GM12878 (cell line): ENCODE measurements around the gene EFCAB8. TPM values are rescaled to one million over a fixed set of nuclear protein-coding genes. Genes with fewer than 3 reads are reported as not detected.

Experiments
- ATAC-seq: fragments of 200-7000 bp; cut with Tn5 transposase; 3 replicates; pipeline ENCODE4 v1.9.1; 2020; ENCODE audit warnings: mild to moderate bottlenecking, moderate library complexity
- BruUV-seq: library from RNA; stranded (reverse); fragments of 400-500 nt; replicated peaks from 2 replicates; lab custom pipeline; 2021; lab: Mats Ljungman, UMichigan
- CTCF ChIA-PET: fragments of 300-600 bp; sonication (Branson Sonifier 250); formaldehyde crosslinking; extraction: SDS; loops from one replicate; lab custom pipeline; 2021; ENCODE audit warnings: inconsistent platforms; lab: Yijun Ruan, JAX
- POLR2A ChIA-PET: fragments of 350-600 bp; formaldehyde crosslinking; extraction: SDS; loops from one replicate; lab custom pipeline; 2021; ENCODE audit warnings: inconsistent platforms; lab: Charles Lee
- RAD21 ChIA-PET: fragments of 300-600 bp; sonication (Branson Sonifier 250); formaldehyde crosslinking; loops from one replicate; lab custom pipeline; 2023; ENCODE audit warnings: antibody characterized with exemption; ENCODE audit not compliant: unreplicated experiment; lab: Charles Lee
- SMC1A ChIA-PET: fragments of 300-600 bp; sonication (Branson Sonifier 250); formaldehyde crosslinking; loops from one replicate; lab custom pipeline; 2023; ENCODE audit not compliant: unreplicated experiment, uncharacterized antibody; lab: Charles Lee
- DNase-seq: peaks from one replicate; pipeline ENCODE4 v3.0.0-alpha.2; 2011; ENCODE audit warnings: low read depth, low spot score
- FAIRE-seq: peaks from 3 replicates; lab custom pipeline; 2011; peaks lifted over from hg19 to GRCh38; lab: Jason Lieb, UNC
- H2AFZ ChIP-seq: 2 replicates; pipeline ENCODE4 v1.6.0; 2011; ENCODE audit warnings: low read depth, low read length, control low read depth; ENCODE audit not compliant: control insufficient read depth
- H3K27ac ChIP-seq: 2 replicates; pipeline ENCODE4 v1.5.1; 2011; ENCODE audit warnings: control low read depth; ENCODE audit not compliant: control insufficient read depth, insufficient read depth
- H3K27me3 ChIP-seq, 2 experiments: replicated peaks in 1 of 2; 2 replicates each; pipeline versions ENCODE4 v1.6.0 to v1.6.1; 2011; ENCODE audit warnings: low read length in 1 of 2; ENCODE audit not compliant: control insufficient read depth in 2 of 2, insufficient read depth in 2 of 2
- H3K36me3 ChIP-seq, 2 experiments: 2 replicates each; pipeline ENCODE4 v1.5.1; 2011; ENCODE audit warnings: low read length in 1 of 2; ENCODE audit not compliant: control insufficient read depth in 2 of 2, insufficient read depth in 2 of 2
- H3K4me1 ChIP-seq: 2 replicates; pipeline ENCODE4 v1.6.1; 2011; ENCODE audit warnings: mild to moderate bottlenecking, low read length, moderate library complexity, mixed read lengths; ENCODE audit not compliant: control insufficient read depth, insufficient read depth
- H3K4me2 ChIP-seq: 2 replicates; pipeline ENCODE4 v1.6.0; 2011; ENCODE audit warnings: control low read depth; ENCODE audit not compliant: control insufficient read depth, insufficient read depth
- H3K4me3 ChIP-seq: fragments of 200-600 bp; sonication (generic); 2 replicates; pipeline ENCODE4 v1.5.1; 2016
- H3K79me2 ChIP-seq: 2 replicates; pipeline ENCODE4 v1.6.0; 2011; ENCODE audit warnings: low read length; ENCODE audit not compliant: control insufficient read depth, insufficient read depth
- H3K9ac ChIP-seq: 2 replicates; pipeline ENCODE4 v1.8.0; 2011; ENCODE audit warnings: low read length, control low read depth, mixed read lengths; ENCODE audit not compliant: control insufficient read depth, insufficient read depth
- H3K9me3 ChIP-seq: replicated peaks from 3 replicates; pipeline ENCODE4 v1.5.1; 2011; ENCODE audit warnings: mild to moderate bottlenecking, low read length; ENCODE audit not compliant: control insufficient read depth, insufficient read depth
- H4K20me1 ChIP-seq: 2 replicates; pipeline ENCODE4 v1.6.0; 2011; ENCODE audit not compliant: control insufficient read depth, insufficient read depth
- CEBPB ChIP-seq, 2 experiments: fragments of 150-350 bp in 1 of 2; IDR thresholded peaks; 2 replicates each; pipeline ENCODE4 v1.6.1; 2012 to 2014; ENCODE audit warnings: low read depth in 2 of 2, low read length in 2 of 2, borderline replicate concordance in 1 of 2, inconsistent platforms in 1 of 2
- MTA2 ChIP-seq: fragments of 450-650 bp; IDR thresholded peaks from 2 replicates; pipeline ENCODE4 v1.6.1; 2016; ENCODE audit warnings: low read depth, mild to moderate bottlenecking, moderate library complexity
- POLR2AphosphoS5 ChIP-seq: IDR thresholded peaks from 2 replicates; pipeline ENCODE4 v1.6.1; 2011; ENCODE audit warnings: mild to moderate bottlenecking, low read length, inconsistent platforms
- RB1 ChIP-seq: fragments of 450-650 bp; formaldehyde crosslinking; IDR thresholded peaks from 2 replicates; pipeline ENCODE4 v1.6.1; 2017; ENCODE audit warnings: mild to moderate bottlenecking, borderline replicate concordance
- RELA ChIP-seq: fragments of 450-650 bp; IDR thresholded peaks from 2 replicates; pipeline ENCODE4 v1.8.0; 2014; ENCODE audit warnings: borderline replicate concordance; ENCODE audit not compliant: partially characterized antibody
- SIX5 ChIP-seq: IDR thresholded peaks from 2 replicates; pipeline ENCODE4 v1.6.1; 2011; ENCODE audit warnings: mild to moderate bottlenecking, low read depth, low read length, moderate library complexity; ENCODE audit not compliant: severe bottlenecking
- SREBF1 ChIP-seq: IDR thresholded peaks from 2 replicates; pipeline ENCODE4 v1.6.1; 2012; ENCODE audit warnings: mild to moderate bottlenecking, low read length
- WGBS: methylation state at CpG from one replicate; pipeline ENCODE4 v1.1.6; 2016; ENCODE audit warnings: low lambda C conversion rate; ENCODE audit not compliant: insufficient replicate concordance, insufficient coverage; ENCODE audit errors: missing lambda C conversion rate; 5-methylcytosine and 5-hydroxymethylcytosine counted together
- in situ Hi-C: fragments of 300-500 bp; cut with MboI; formaldehyde crosslinking; loops from 9 replicates; pipeline ENCODE4 v1.14.3; 2018; ENCODE audit warnings: mixed read lengths
- intact Hi-C: fragments of 100-400 bp; cut with micrococcal nuclease; formaldehyde crosslinking; loops from one replicate; pipeline ENCODE4 v1.14.2; 2022; ENCODE audit not compliant: unreplicated experiment
- polyA plus RNA-seq, 11 experiments: library from polyadenylated mRNA; depleted of rRNA in 4 of 11; unstranded in 6 of 11; stranded (reverse) in 5 of 11; fragments of >200 nt; fragmentation: Nextera tagmentation in 4 of 11; fragmentation: Illumina TruSeq in 1 of 11; extraction: Ambion mirVana in 4 of 11; extraction: Trizol in 1 of 11; gene quantifications; 1 replicate in 1 of 11; 2 replicates in 10 of 11; pipeline versions ENCODE4 v1.2.1 to v1.2.3, GENCODE V29; 2011 to 2016; ENCODE audit warnings: inconsistent platforms in 2 of 11, missing spikeins in 2 of 11, low read depth in 1 of 11
- total RNA-seq, 4 experiments: library from RNA; depleted of rRNA in 3 of 4; stranded (reverse); fragments of >200 nt in 3 of 4; fragmentation: Illumina TruSeq in 1 of 4; extraction: Trizol in 1 of 4; gene quantifications; 2 replicates each; pipeline versions ENCODE4 v1.2.1 to v1.2.3, GENCODE V29; 2013 to 2021
- TF ChIP-seq, protein P1 (sequence below): fragments of 450-650 bp; IDR thresholded peaks from 2 replicates; pipeline ENCODE4 v1.6.1; 2017; ENCODE audit warnings: antibody characterized with exemption, mild to moderate bottlenecking, moderate library complexity
- TF ChIP-seq, protein P2 (sequence below): IDR thresholded peaks from 2 replicates; pipeline ENCODE4 v1.6.1; 2012; ENCODE audit warnings: low read depth, low read length, improper control_type of control experiment
- TF ChIP-seq, protein P3 (sequence below): fragments of 450-650 bp; IDR thresholded peaks from 2 replicates; pipeline ENCODE4 v1.6.1; 2017; ENCODE audit warnings: mild to moderate bottlenecking, moderate library complexity
- TF ChIP-seq, protein P4 (sequence below): IDR thresholded peaks from 2 replicates; pipeline ENCODE4 v1.6.1; 2011; ENCODE audit warnings: low read depth, mild to moderate bottlenecking, low read length, moderate library complexity, borderline replicate concordance; ENCODE audit errors: extremely low read depth
- TF ChIP-seq, protein P5 (sequence below): fragments of 150-350 bp; IDR thresholded peaks from 2 replicates; pipeline ENCODE4 v1.6.1; 2014; ENCODE audit warnings: mild to moderate bottlenecking, low read depth, low read length

The EFCAB8 gene
- total and polyA plus RNA-seq, 10 of the 15 experiments (the other 5 are each of a cell fraction or from before 2014, with no cell fraction given) = 0.04 to 0.18 (median 0.06) TPM; not detected in 4

DNA sequence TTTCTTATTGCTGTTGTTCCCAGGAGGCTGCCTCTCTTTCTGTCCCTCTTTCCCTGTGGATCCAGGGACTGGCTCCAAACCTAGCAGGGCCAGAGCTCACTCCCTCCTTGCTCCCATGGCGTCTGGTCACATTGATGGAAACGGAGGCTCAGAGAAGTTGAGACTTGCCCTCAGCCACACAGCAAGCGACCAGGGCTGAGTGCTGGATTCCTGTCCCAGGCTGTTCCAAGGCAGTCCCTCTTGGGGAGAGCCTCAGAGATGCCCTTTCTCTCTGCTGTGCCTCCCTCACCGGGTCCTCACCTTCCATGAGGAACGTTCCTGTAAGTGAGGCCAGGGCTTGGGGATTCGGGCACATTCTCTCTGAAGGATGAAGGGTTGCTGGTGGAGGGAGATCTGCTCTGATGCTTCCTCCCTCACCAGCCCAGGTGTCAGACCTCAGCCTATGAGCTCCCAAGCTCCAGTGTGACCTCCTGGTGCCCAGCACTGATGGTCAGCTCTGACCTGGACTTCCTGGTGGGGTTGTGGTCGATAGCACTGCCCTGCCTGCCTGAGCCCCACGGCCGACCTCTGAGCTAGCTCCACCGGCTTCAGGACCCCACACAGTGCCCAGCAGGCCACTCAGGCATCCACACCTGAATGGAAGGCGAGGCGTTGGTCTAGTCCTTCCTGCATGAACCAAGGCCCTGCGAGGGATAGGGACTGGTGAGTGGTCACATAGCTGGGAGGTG is 118.7 kb downstream of the EFCAB8 start:
- ChIA-PET POLR2A (interaction anchor here (0.6 kb wide), 2 partner anchors 265 to 342 kb away, joined by 3 read pairs; no protein-coding TSS in a partner anchor), RAD21 (no interaction called here), CTCF (interaction anchor here (1.6 kb wide), 1 partner anchor 32 kb away, joined by 3 read pairs; no protein-coding TSS in a partner anchor), SMC1A (interaction anchor here (0.5 kb wide), 1 partner anchor 187 kb away, joined by 4 read pairs; no protein-coding TSS in a partner anchor)
- Histone ChIP-seq H3K27ac (no peak overlapping the region), H4K20me1 (no peaks in the 10 kb centered on the region), H2AFZ (no peak overlapping the region), H3K27me3 (no peaks in the 10 kb centered on the region; a peak in 1 of 4 replicates), H3K4me1 (peaks cover 6% of the 10 kb centered on the region), H3K9me3 (peaks cover 4% of the 10 kb centered on the region; the same call in 2 of the 3 replicates), H3K36me3 (no peaks in the 10 kb centered on the region), H3K4me3 (no peak overlapping the region), H3K4me2 (no peak overlapping the region), H3K9ac (no peak overlapping the region), H3K79me2 (no peaks in the 10 kb centered on the region; the same call in 1 of the 2 replicates)
- no TSS peak for BruUV-seq
- no peak for ATAC-seq
- DNase-seq = no peak
- intact Hi-C loops (no loop called here), in situ Hi-C loops (no loop called here)
- no peak for FAIRE-seq
- 50% methylated on average over 13 of the region's 13 CpGs for WGBS
- TF ChIP-seq SIX5 (no peak), CEBPB (IDR thresholded peaks at IDR 0.05; ENCODE audit: borderline replicate concordance in 1 of 2, low read depth in 2 of 2, low read length in 2 of 2) (no peak), MTA2 (no peak), RELA (no peak), POLR2AphosphoS5 (no peak), SREBF1 (no peak), RB1 (no peak)
- TF ChIP-seq, protein P1, sequence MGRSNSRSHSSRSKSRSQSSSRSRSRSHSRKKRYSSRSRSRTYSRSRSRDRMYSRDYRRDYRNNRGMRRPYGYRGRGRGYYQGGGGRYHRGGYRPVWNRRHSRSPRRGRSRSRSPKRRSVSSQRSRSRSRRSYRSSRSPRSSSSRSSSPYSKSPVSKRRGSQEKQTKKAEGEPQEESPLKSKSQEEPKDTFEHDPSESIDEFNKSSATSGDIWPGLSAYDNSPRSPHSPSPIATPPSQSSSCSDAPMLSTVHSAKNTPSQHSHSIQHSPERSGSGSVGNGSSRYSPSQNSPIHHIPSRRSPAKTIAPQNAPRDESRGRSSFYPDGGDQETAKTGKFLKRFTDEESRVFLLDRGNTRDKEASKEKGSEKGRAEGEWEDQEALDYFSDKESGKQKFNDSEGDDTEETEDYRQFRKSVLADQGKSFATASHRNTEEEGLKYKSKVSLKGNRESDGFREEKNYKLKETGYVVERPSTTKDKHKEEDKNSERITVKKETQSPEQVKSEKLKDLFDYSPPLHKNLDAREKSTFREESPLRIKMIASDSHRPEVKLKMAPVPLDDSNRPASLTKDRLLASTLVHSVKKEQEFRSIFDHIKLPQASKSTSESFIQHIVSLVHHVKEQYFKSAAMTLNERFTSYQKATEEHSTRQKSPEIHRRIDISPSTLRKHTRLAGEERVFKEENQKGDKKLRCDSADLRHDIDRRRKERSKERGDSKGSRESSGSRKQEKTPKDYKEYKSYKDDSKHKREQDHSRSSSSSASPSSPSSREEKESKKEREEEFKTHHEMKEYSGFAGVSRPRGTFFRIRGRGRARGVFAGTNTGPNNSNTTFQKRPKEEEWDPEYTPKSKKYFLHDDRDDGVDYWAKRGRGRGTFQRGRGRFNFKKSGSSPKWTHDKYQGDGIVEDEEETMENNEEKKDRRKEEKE = no peak
- TF ChIP-seq, protein P2, sequence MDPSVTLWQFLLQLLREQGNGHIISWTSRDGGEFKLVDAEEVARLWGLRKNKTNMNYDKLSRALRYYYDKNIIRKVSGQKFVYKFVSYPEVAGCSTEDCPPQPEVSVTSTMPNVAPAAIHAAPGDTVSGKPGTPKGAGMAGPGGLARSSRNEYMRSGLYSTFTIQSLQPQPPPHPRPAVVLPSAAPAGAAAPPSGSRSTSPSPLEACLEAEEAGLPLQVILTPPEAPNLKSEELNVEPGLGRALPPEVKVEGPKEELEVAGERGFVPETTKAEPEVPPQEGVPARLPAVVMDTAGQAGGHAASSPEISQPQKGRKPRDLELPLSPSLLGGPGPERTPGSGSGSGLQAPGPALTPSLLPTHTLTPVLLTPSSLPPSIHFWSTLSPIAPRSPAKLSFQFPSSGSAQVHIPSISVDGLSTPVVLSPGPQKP = no peak
- TF ChIP-seq, protein P3, sequence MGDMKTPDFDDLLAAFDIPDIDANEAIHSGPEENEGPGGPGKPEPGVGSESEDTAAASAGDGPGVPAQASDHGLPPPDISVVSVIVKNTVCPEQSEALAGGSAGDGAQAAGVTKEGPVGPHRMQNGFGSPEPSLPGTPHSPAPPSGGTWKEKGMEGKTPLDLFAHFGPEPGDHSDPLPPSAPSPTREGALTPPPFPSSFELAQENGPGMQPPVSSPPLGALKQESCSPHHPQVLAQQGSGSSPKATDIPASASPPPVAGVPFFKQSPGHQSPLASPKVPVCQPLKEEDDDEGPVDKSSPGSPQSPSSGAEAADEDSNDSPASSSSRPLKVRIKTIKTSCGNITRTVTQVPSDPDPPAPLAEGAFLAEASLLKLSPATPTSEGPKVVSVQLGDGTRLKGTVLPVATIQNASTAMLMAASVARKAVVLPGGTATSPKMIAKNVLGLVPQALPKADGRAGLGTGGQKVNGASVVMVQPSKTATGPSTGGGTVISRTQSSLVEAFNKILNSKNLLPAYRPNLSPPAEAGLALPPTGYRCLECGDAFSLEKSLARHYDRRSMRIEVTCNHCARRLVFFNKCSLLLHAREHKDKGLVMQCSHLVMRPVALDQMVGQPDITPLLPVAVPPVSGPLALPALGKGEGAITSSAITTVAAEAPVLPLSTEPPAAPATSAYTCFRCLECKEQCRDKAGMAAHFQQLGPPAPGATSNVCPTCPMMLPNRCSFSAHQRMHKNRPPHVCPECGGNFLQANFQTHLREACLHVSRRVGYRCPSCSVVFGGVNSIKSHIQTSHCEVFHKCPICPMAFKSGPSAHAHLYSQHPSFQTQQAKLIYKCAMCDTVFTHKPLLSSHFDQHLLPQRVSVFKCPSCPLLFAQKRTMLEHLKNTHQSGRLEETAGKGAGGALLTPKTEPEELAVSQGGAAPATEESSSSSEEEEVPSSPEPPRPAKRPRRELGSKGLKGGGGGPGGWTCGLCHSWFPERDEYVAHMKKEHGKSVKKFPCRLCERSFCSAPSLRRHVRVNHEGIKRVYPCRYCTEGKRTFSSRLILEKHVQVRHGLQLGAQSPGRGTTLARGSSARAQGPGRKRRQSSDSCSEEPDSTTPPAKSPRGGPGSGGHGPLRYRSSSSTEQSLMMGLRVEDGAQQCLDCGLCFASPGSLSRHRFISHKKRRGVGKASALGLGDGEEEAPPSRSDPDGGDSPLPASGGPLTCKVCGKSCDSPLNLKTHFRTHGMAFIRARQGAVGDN = no peak
- TF ChIP-seq, protein P4, sequence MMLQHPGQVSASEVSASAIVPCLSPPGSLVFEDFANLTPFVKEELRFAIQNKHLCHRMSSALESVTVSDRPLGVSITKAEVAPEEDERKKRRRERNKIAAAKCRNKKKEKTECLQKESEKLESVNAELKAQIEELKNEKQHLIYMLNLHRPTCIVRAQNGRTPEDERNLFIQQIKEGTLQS = no peak
- TF ChIP-seq, protein P5, sequence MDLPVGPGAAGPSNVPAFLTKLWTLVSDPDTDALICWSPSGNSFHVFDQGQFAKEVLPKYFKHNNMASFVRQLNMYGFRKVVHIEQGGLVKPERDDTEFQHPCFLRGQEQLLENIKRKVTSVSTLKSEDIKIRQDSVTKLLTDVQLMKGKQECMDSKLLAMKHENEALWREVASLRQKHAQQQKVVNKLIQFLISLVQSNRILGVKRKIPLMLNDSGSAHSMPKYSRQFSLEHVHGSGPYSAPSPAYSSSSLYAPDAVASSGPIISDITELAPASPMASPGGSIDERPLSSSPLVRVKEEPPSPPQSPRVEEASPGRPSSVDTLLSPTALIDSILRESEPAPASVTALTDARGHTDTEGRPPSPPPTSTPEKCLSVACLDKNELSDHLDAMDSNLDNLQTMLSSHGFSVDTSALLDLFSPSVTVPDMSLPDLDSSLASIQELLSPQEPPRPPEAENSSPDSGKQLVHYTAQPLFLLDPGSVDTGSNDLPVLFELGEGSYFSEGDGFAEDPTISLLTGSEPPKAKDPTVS = no peak
